ENCODE measurements around the gene SORCS2. TPM values are rescaled to one million over a fixed set of nuclear protein-coding genes. Genes with fewer than 3 reads are reported as not detected.

The SORCS2 gene
- polyA plus RNA-seq, 1 donor from 2014 or later: 1.0 TPM

DNA sequence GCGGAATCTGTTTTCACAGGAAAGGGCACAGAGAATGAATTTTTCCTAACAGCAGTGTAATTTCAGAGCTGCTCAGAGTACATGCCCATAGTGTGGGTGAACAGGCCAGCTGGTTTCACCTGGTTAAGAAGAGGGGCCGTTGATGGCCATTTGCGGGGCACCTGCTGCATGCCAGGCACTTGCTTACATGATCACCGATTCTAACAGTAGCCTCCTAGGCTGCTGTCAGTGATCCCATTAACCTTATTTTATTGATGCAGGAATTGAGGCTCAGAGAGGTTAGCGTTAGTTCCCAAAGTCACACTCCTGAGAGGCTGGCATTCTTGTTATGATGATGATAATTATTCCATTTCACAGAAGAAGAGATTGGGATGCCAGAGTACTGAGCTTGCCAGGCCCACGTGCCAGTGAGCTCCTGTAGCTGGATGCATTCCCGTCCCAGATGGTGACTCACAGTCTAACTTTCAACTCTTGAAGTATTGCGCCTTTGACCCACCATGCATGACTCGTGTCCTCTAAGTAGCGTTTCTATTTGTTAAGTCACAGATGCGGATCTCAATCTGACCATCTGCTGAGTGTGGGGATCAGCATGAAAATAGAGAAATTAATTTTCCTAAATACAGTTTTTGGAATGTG, 165.9 kb downstream of the SORCS2 start:
- no peaks in the 10 kb centered on the region for H3K27me3 ChIP-seq (ENCODE audit: insufficient read depth, low read depth, low read length)
- no peak overlapping the region for H2AFZ ChIP-seq (ENCODE audit: low read depth, low read length)
- no peaks in the 10 kb centered on the region for H3K36me3 ChIP-seq (ENCODE audit: insufficient read depth, low read length)
- no peaks in the 10 kb centered on the region for H3K9me2 ChIP-seq (ENCODE audit: insufficient read depth, low read length)
- no peak overlapping the region for H3K4me3 ChIP-seq (ENCODE audit: low read length)
- no peak overlapping the region for H3K4me2 ChIP-seq (ENCODE audit: low read length)
- H3K27ac ChIP-seq (ENCODE audit: low read length): peak overlapping the region; percentile 48
- no peaks in the 10 kb centered on the region for H4K20me1 ChIP-seq (ENCODE audit: insufficient read depth)
- no peak overlapping the region for H3K9ac ChIP-seq (ENCODE audit: low read length)
- H3K79me2 ChIP-seq (replicated peaks; ENCODE audit: insufficient read depth, low read length): no peaks in the 10 kb centered on the region
- no peak for TF ChIP-seq TAF1 (IDR thresholded peaks at IDR 0.05; ENCODE audit: low read depth)
- TF ChIP-seq EP300 (conservative IDR thresholded peaks at IDR 0.05; ENCODE audit: poor library complexity, severe bottlenecking): no peak
- H3K9me3 ChIP-seq (ENCODE audit: low read length): no peaks in the 10 kb centered on the region
- no peaks in the 10 kb centered on the region for H3F3A ChIP-seq (ENCODE audit: insufficient read depth, low read length, poor library complexity, severe bottlenecking)

DNA sequence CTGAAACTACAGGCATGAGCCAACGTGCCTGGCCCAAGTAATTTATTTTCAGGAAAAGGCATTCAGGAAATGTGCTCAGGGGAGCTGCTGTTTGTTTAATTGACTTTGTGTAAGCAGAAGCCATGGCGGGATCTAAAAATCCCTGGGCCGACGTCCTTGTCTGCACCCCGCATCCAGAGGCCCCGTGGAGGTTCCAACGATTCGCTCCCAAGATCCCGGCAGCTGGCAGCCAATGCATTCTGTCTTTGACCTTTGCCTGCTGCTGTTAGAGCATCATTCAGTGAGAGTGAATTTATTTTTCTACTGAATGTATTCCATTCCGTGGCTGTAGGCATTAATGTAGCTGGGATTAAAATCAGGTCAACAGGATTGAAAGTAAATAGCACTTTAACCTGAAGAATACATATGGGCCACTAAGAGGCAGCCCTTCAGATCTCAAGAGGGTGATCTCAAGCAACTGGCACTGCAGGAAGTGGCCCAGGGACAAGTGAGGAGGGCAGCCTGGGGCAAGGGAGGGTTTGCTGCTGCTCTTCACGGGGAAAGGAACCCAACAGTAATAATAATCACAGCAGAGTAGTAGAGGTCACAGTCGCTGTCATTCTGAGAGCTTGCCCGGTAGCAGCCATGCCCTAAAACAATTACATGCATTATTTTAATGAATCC, 167.2 kb downstream of the SORCS2 start:
- H3K4me2 ChIP-seq (ENCODE audit: low read length): no peak overlapping the region
- no peak overlapping the region for H3K4me3 ChIP-seq (ENCODE audit: low read length)
- H3K9ac ChIP-seq (ENCODE audit: low read length): no peak overlapping the region
- H3K9me2 ChIP-seq (ENCODE audit: insufficient read depth, low read length): no peaks in the 10 kb centered on the region
- no peaks in the 10 kb centered on the region for H3K79me2 ChIP-seq (replicated peaks; ENCODE audit: insufficient read depth, low read length)
- no peaks in the 10 kb centered on the region for H3K27me3 ChIP-seq (ENCODE audit: insufficient read depth, low read depth, low read length)
- no peak overlapping the region for H3K27ac ChIP-seq (ENCODE audit: low read length)
- no peaks in the 10 kb centered on the region for H3K36me3 ChIP-seq (ENCODE audit: insufficient read depth, low read length)
- H3F3A ChIP-seq (ENCODE audit: insufficient read depth, low read length, poor library complexity, severe bottlenecking): no peaks in the 10 kb centered on the region
- TF ChIP-seq MXI1 (conservative IDR thresholded peaks at IDR 0.05; ENCODE audit: poor library complexity, severe bottlenecking) (no peak), SMC3 (conservative IDR thresholded peaks at IDR 0.05; ENCODE audit: poor library complexity) (no peak), POLR2AphosphoS5 (IDR thresholded peaks at IDR 0.05) (no peak), RAD21 (conservative IDR thresholded peaks at IDR 0.05) (no peak), TAF1 (IDR thresholded peaks at IDR 0.05; ENCODE audit: low read depth) (no peak), EP300 (conservative IDR thresholded peaks at IDR 0.05; ENCODE audit: poor library complexity, severe bottlenecking) (no peak), EZH2 (IDR thresholded peaks at IDR 0.05; ENCODE audit: borderline replicate concordance, insufficient read depth, low read length, poor library complexity, severe bottlenecking) (no peak)
- TF ChIP-seq, protein P1, sequence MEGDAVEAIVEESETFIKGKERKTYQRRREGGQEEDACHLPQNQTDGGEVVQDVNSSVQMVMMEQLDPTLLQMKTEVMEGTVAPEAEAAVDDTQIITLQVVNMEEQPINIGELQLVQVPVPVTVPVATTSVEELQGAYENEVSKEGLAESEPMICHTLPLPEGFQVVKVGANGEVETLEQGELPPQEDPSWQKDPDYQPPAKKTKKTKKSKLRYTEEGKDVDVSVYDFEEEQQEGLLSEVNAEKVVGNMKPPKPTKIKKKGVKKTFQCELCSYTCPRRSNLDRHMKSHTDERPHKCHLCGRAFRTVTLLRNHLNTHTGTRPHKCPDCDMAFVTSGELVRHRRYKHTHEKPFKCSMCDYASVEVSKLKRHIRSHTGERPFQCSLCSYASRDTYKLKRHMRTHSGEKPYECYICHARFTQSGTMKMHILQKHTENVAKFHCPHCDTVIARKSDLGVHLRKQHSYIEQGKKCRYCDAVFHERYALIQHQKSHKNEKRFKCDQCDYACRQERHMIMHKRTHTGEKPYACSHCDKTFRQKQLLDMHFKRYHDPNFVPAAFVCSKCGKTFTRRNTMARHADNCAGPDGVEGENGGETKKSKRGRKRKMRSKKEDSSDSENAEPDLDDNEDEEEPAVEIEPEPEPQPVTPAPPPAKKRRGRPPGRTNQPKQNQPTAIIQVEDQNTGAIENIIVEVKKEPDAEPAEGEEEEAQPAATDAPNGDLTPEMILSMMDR (IDR thresholded peaks at IDR 0.05; ENCODE audit: poor library complexity, severe bottlenecking): no peak
- TF ChIP-seq, protein P2, sequence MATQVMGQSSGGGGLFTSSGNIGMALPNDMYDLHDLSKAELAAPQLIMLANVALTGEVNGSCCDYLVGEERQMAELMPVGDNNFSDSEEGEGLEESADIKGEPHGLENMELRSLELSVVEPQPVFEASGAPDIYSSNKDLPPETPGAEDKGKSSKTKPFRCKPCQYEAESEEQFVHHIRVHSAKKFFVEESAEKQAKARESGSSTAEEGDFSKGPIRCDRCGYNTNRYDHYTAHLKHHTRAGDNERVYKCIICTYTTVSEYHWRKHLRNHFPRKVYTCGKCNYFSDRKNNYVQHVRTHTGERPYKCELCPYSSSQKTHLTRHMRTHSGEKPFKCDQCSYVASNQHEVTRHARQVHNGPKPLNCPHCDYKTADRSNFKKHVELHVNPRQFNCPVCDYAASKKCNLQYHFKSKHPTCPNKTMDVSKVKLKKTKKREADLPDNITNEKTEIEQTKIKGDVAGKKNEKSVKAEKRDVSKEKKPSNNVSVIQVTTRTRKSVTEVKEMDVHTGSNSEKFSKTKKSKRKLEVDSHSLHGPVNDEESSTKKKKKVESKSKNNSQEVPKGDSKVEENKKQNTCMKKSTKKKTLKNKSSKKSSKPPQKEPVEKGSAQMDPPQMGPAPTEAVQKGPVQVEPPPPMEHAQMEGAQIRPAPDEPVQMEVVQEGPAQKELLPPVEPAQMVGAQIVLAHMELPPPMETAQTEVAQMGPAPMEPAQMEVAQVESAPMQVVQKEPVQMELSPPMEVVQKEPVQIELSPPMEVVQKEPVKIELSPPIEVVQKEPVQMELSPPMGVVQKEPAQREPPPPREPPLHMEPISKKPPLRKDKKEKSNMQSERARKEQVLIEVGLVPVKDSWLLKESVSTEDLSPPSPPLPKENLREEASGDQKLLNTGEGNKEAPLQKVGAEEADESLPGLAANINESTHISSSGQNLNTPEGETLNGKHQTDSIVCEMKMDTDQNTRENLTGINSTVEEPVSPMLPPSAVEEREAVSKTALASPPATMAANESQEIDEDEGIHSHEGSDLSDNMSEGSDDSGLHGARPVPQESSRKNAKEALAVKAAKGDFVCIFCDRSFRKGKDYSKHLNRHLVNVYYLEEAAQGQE (IDR thresholded peaks at IDR 0.05; ENCODE audit: borderline replicate concordance): no peak
- no peaks in the 10 kb centered on the region for H3K9me3 ChIP-seq (ENCODE audit: low read length)
- no peak overlapping the region for H2AFZ ChIP-seq (ENCODE audit: low read depth, low read length)
- H4K20me1 ChIP-seq (ENCODE audit: insufficient read depth): no peaks in the 10 kb centered on the region

Data from neural cell (in vitro differentiated cells).